Stimulated activated CD4-positive, alpha-beta T cell treated with anti-CD3 and anti-CD28 coated beads, Interleukin-15, amount 100 ng/mL, for 1 hour (primary cell): Measurements from ENCODE around the gene WHRN.

ENCODE experiments used
- DNase-seq, 2 donors: peaks; one replicate each; pipeline ENCODE4 v3.0.0-alpha.2; 2020; ENCODE audit warnings: low read depth in 1 of 2, low spot score in 1 of 2

Gene WHRN

DNA sequence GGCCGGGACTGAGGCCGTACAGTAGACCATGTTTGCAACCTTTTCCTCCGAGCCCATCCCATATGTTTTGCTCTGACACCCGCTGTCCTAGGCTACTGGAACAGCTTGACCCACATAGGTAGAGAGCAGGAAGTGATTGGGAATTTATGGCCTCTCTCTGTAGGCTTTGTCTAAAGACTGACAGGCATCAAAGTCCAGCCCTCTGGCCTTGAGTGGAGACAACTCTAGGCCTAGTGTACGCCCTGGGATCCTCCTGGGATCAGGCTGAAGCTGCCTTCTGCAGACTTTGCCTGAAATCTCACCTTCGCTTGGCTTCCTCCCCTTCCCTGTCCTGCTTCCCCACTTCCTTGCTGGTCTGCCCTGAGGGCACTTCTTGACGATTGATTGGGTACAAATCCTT is 103.9 kb downstream of the WHRN start:
- DNase-seq = no peak

DNA sequence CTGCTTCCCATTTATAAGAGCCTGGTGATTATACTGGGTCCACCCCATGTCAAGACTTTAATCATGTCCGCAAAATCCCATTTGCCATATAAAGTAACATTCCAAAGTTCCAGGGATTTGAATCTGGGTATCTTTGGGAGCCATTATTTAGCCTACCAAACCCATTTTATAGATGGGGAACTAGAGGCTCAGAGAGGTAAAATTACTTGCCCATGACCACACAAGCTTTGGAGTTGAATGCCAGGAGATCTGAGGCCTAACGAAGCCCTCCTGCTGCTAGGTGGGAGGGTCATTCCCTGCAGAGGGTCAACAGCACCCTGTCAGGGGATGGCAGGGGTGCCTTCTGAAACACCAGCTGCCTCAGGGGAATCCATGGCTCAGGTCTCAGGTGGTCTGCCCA is 104.5 kb downstream of the WHRN start:
- no peak for DNase-seq

DNA sequence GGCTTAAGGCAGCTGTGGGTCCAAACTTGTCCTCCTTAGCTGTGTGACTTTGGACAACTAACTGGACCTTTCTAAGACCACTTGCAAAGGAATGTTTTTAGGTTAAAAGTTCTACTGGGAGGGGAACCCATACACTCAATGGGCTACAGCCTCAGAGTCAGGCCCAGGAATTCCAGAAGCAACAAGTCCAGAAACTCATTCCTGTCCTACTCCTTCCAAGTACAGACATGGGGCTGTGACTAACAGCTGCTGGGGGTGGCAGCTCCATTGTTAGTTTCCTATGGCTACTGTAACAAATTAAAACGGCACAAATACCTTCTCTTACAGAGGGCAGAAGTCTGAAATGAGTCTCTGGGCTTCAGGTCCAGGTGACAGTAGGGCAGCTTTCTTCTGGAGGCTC is 105.1 kb downstream of the WHRN start:
- no peak for DNase-seq

DNA sequence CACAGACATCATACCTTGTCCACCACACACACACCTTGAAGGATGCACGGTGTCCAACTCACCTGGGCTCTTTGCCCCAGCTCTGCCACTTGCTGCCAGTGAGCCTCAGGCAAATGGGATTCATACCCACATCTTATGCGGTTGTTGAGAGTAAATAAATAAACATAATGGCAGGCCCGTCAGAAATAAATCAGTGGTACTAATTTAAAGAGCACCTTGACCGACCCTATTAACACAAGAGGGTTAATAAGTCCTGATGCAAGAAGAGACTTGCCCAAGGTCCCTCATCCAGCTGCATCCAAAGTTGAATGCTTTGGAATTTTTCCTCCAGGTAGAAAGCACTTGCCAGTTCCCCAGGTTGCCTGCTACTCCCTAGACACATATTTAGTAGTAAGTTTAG is 105.9 kb downstream of the WHRN start:
- DNase-seq = no peak

DNA sequence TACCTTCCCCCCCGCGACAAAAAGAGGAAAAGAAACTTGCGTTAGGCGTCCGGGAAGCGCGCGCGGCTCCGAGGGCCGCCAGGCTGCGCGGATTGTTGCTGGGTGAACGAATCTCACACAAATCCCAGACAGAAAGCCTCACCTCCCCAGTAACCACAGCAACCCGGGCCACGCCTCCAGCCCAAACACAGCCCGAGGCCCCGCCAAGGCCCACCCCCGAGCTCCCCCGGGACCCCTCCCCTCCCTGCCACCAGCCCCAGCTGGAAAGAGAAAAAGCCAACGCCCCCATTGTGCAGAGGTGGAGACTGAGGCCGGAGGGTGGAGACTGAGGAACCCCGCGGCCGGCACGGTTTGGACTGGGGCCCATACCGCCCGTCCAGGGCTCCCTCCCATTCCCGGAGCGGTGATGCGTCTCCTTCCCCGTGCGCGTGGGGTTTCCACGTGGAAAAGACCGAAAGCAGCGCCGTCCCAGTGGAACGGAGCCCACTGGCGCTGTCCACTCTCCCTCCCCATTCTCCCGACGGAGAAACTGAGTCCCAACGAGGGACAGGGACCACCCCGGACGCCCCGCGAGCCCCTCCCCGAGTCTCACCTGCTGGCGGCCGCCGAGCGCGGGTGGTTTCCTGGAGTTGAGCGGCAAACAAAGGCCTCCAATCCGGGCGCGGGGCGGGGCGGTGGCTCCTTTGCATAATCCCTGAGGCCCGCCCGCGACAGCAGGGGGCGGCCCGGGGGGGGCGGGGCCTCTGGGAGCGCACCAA is 107.2 kb downstream of the WHRN start:
- peak; percentile 92 to 95 for DNase-seq

DNA sequence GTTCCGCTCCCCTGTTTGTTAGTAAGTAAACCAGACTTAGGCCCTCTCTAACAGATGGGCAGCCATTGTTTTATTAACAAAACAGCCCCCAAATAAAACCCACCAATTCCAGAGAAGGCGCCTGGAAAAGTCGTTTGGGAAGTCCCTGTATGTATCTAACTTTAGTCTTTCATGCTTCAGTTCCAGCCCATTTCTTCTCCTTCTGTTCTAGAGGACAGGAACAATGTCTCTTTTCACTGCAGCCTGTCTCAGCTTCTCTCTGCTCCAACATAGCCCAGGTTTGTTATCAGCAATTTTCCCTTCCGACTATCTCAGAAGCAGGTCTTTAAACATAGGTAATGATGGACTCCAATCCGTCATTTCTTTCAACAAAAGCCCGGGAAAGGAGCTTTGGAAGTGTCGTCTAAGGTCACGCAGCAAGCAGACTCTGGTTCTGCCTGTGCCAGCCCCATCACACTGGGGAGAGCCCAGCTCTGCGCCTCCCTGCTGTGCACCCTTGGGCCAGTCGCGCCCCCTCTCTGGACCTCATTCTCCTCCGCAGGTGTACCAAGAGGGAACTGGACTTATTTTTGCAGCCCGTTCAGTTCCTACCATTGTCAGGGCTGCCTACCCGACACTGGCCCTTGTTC is 107.9 kb downstream of the WHRN start:
- DNase-seq = no peak

DNA sequence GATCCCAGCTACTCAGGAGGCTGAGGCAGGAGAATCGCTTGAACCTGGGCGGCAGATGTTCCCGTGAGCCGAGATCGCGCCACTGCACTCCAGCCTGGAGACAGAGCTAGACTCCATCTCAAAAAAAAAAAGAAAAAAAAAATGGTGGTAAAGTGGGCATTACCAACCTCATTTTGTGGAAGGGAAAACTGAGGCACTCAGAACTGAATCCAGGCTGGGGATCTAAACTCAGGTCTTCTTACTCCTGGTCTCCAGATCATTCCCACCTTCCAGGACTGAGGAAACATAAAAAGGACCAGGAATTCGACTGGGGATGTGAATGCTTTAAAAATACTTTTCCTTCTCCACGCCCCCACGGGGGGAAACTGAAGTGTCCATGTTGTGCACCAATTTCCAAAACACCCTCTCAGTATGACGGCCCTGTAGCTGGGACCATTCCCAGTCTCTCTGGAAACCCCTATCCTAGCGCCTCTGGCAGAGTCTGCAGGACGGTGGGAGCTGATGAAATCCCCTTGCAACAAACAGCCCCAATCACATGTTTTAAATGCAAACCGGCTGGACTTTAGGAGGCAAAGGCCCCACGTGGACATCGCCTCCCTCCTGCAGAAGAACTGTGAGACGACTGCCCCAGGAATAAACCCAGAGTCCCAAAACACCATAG is 108.6 kb downstream of the WHRN start:
- no peak for DNase-seq

DNA sequence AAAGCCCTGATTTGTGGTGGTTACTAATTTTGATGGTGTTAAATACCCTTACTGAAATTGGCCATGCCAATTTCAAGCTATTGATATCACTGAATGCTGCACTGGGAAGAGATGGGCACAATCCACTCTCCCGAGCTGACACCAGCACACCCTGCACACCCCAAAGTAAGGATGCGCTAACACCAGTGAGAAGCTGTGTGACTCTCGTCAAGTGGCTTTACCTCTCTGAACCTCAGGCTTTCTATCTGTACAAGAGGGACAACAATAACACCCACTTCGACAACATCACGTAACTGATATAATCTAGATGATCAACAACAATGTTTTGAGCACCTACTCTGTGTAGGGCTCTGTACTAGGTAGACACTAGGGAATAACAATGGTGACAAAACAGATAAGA is 109.5 kb downstream of the WHRN start:
- DNase-seq = no peak

DNA sequence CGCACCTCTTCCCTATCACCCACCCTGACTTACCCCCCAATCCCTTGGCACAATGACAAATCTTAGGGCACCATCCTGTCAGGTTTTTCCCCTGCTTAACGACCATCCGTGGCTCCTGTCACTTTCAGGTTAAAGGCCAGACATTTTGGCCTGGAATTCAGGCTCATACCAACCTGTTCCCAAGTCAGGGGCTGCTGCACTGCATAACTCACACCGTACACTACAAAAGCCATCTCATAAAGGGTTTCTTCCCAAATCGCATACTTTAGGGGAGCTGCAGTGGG is 110.0 kb downstream of the WHRN start:
- no peak for DNase-seq

DNA sequence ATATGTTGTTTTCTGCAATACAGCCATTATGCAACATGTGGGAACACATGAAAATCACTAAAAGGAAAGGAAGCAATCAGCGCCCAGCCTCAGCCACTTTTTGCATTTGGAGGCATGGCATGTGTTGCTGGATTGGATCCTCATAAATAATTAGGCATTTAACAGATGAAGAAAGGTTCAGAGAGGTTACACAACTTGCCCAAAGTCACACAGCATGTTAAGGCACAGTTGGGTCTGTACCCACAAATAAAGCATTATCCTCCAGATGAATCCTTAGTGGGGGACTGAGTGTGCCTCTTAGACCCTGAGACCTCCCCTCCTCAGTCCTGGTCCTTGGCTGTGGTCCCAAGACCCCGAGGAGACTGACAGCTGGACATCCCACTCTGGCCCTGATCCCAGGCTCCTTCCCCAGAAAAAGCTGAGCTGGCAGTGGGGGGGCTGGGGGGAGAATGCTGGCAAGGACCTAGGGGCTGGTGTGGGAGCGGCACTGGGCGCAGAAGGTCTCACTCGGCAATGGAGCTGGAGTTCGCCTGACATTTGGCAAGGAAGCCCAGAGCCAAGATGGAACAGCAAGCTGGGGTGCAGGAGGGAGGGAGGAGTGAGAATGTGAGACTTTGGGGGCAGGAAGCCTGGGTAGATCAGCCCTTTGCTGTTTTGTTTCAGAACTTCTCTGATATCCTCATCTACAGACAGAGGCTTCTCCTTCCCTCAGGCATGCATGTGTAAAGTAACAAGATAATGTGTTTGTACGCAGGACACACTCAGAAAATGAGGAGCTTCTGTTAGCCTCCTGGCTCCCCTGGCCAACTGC is 110.5 kb downstream of the WHRN start:
- DNase-seq = no peak

DNA sequence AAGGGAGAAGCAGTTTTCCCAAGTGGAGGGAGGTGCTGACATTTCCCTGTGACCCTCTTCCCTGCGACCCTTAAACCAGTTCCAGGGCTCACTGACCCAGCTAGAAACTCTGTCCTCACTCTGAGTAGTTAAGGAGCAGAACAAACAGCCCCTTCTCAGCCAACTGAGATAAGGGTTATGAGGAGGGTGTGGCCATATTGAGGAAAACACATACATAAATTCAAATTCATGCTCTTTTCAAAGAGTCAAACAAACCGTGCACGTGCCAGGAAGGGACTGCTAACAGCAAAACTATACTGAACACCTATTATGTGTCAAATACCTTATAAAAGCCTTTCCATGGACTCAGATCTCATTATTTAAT is 112.5 kb downstream of the WHRN start:
- no peak for DNase-seq

DNA sequence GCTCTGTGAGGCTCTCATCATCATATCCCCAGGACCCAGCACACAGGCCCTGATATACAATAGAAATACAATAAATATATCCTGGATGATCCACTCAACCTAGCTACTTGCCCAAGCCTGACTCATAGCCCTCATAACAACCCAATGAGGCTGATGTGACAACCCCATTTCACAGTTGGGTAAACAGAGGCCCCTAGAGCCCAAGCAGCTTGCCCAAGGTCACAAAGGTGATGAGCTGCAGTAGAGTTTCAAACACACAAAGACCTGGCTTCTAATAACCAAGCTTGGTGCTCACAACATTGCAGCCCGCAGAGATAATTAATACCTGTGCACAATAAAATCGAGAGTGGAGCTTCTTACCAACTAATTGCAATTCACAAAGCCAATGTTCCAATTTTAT is 114.3 kb downstream of the WHRN start:
- DNase-seq = no peak

DNA sequence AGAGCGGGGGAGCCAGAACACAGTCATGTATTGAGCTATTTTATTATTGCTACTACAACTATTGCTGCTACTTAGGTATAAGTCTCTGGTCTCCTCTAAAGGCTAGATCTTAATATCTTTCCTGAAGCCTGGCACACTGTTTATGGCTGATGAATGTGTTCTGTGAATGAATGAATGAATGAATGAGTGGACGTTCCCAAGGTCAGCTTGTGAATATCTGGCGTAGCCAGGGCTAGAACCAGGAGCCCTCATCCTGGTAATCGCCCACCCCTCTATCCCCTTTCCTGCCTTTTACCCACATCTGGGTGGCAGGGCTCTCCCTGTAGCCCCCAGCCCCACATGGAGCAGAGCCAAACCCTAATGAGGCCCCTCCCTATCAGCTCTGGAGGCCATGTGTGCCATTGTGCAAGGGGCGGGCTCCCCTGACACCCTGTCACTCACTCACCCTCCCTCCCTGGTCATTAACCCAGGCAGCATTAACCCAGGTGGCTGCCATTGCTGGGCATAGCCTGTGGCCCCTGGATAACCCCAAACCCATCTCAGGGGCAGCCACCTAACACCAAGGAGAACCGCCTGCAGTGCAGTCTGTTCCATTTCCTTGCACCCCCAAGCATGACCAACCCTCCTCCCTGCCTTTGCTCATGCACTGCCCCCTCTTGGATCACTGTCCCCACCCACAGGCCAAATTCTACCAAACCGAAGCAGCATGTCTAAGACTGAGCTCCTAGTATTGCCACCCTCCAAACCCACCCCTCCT is 115.5 kb downstream of the WHRN start:
- DNase-seq = no peak

DNA sequence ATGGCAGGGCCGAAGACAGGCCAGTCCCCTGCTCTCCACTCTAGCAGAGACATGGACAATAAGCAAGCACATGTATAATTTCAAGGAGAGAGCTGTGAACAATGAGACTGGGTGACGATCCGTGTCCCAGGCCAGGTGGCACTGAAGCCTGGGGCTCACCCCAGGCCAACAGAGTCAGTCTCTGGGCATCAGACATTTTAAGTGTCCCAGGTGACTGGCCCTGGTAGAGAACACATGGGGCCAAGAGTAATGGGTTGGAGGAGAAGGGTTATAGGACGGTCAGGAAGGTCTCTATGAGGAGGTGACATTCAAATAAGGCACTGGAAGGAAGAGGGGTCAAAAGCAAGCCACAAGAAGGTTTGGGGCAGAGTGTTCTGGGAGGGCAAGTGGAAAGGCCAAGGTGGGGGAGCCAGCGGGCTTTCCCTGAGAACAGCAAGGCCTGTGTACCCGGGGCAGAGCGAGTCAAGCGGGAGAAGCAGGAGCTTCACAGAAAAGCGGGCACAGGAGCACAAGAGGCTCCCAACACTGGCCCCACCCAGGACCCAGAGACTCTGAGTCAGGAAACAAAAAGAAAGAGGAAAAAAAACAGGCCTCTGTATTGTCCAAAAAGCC is 116.4 kb downstream of the WHRN start:
- no peak for DNase-seq

DNA sequence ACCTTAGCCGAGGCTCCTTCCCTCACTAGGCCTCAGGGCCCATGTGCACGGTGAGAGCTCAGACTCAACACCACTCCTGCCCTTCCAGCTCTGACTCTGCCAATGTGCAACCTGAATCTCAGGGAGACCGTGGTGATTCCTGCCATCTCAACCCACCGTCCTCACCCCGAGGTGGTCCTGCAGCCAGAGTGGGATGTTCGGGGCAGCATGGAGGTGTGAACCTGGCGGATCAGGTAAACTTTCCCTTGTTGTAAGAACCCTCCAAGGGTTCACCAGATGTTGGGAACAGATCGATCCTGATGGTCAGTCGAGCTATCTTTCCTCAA is 117.0 kb downstream of the WHRN start:
- no peak for DNase-seq

DNA sequence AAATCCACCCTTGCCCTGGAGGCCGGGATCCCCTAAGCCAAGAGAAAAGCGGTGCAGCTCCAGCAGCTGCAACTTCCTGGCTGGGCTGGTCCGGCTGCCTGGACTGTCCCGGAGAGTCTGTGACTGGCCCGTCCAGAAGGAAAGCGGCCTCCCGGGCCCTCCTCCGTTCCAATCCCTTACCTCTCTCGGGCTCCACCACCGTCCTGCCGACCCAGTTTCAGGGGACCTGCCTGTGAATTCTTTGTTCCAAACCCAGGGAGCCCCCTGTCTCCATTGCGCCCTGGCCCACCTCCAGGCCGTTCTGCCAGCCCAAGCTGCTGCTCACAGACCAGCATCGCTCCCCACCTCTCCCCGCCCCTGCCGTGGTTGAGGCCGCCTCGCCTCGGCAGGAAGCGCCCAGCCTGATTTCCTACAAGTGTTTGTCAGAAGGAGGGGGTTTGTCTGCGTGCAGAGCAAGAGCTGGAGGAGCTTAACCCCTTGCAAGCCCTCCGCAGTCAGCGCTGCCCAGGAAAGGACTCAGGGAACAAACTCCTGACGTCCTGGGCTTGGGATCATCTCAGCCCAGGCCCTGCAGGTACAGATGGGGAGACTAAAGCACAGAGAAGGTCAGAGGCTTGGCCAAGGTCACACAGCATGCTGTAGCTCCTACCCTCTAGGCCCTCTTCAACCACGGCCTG is 117.5 kb downstream of the WHRN start, which contains the start of gene AKNA:
Gene AKNA (minus strand): TSS at position 303 of the 677 bp plus-strand sequence. CDS start 6,649 bp downstream, outside the sequence.
- DNase-seq = peak; percentile 71 to 74

DNA sequence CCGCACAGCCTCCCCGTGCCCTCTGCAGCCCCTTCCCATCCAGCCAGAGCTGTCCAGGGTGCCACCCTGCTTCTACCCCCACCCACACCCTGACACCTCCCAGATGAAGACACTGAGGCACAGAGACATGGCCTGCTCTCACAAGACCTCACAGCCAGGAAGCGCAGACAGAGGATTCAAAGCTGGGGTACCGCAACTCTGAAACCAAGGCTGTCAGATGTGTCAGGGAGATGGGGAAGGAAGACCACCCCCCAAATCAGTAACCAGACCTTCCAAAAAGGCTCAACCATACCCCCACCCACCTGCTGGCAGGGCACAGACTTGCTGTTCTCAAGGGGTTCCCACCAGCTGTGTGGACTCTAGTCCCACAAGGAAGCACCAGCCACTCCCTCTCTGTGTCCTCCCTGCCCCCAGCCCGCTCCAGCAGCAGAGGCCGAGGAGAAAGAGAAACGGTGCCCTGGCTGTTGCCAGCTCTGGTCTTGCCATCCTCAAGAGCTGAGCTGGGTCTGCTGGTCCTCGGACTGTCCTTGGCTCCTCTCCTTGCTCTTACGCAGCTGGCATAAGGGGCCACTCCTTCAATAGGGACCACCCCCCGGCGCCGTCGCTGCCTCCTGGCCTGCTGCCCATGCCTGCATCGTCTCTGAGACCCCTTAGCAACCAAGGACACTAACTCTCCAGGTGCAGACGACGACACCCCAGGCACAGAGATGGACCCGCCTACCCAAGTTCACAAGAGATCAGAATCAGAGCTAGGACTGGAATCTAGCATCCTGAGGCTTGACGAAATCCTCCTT is 118.2 kb downstream of the WHRN start:
- DNase-seq = no peak

DNA sequence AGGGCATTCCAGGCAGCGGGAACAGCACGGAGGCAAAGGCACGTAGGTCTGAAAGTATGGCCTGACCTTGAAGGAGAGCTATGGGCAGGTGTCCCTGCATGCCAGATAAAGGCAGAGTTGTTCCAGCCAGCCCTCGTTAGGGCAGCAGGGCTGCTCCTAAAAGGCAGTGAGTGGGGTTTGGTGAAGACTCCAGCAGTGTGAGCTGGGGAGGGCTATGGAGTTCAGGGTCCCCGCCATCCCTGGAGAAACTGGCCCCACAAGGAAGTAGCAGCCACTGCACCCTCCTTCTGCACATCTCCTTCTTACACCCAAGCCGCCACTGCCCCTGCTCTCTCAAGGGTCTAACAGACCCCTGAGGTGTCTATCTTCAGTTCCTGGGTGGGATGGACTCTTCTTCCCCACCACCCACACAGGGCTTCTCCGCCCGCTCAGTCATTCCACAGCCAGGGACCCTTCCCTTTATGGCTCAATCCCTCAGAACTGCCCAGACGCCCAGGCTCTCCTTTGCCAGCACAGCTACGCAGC is 118.8 kb downstream of the WHRN start:
- no peak for DNase-seq
